Endodermal cell (in vitro differentiated cells): Measurements from ENCODE around the gene NEGR1. TPM values are rescaled to one million over a fixed set of nuclear protein-coding genes. Genes with fewer than 3 reads are reported as not detected.

Experiments
- DNase-seq: peaks from one replicate; pipeline ENCODE4 v3.0.0-alpha.2; 2017
- H3K27ac ChIP-seq: 2 replicates; pipeline ENCODE4 v1.5.1; 2013; ENCODE audit warnings: mild to moderate bottlenecking, low read depth, low read length, moderate library complexity
- H3K27me3 ChIP-seq: 2 replicates; pipeline ENCODE4 v1.6.1; 2013; ENCODE audit warnings: mild to moderate bottlenecking, low read length, moderate library complexity; ENCODE audit not compliant: insufficient read depth, control insufficient read depth, poor library complexity, severe bottlenecking
- H3K36me3 ChIP-seq: 2 replicates; pipeline ENCODE4 v1.7.0; 2013; ENCODE audit warnings: mild to moderate bottlenecking, low read length, moderate library complexity; ENCODE audit not compliant: control insufficient read depth, insufficient read depth
- H3K4me1 ChIP-seq: one replicate; pipeline ENCODE4 v1.7.0; 2013; ENCODE audit warnings: low read length; ENCODE audit not compliant: control insufficient read depth, insufficient read depth
- H3K4me3 ChIP-seq: 2 replicates; pipeline ENCODE4 v1.5.1; 2013; ENCODE audit warnings: mild to moderate bottlenecking, low read length, moderate library complexity
- H3K9ac ChIP-seq: 2 replicates; pipeline ENCODE4 v1.6.1; 2013; ENCODE audit warnings: mild to moderate bottlenecking, low read length, moderate library complexity; ENCODE audit not compliant: poor library complexity, severe bottlenecking; ENCODE audit errors: extremely low read depth
- H3K9me3 ChIP-seq: 2 replicates; pipeline ENCODE4 v1.6.1; 2013; ENCODE audit warnings: mild to moderate bottlenecking, low read length, moderate library complexity; ENCODE audit not compliant: control insufficient read depth
- H3K27ac Mint-ChIP-seq: 2 replicates; pipeline ENCODE4 v1.8.0; 2020; ENCODE audit warnings: mixed read lengths
- H3K27me3 Mint-ChIP-seq: 2 replicates; pipeline ENCODE4 v1.8.0; 2021; ENCODE audit warnings: mild to moderate bottlenecking, mixed read lengths; ENCODE audit not compliant: insufficient read depth
- H3K36me3 Mint-ChIP-seq: 2 replicates; pipeline ENCODE4 v1.8.0; 2020; ENCODE audit warnings: low read depth, mixed read lengths
- H3K4me1 Mint-ChIP-seq: 2 replicates; pipeline ENCODE4 v1.8.0; 2020; ENCODE audit warnings: mixed read lengths
- H3K4me3 Mint-ChIP-seq: 2 replicates; pipeline ENCODE4 v1.8.0; 2020; ENCODE audit warnings: mild to moderate bottlenecking, moderate library complexity, mixed read lengths
- H3K9me3 Mint-ChIP-seq: 2 replicates; pipeline ENCODE4 v1.8.0; 2020; ENCODE audit warnings: mild to moderate bottlenecking, mixed read lengths
- WGBS, 2 experiments: methylation state at CpG; one replicate each; pipeline versions ENCODE4 v1.1.5 to v1.1.7; 2013; ENCODE audit warnings: missing lambda C conversion rate in 2 of 2, mixed read lengths in 1 of 2; ENCODE audit not compliant: insufficient coverage in 1 of 2, insufficient read length in 1 of 2; 5-methylcytosine and 5-hydroxymethylcytosine counted together
- total RNA-seq, 2 donors: library from RNA; stranded (reverse); fragmentation: NEBNext Ultra II Directional in 1 of 2; extraction: Animal tissue kit (Norgen Biotek cat#: 25700) in 1 of 2; gene quantifications; 2 replicates in 1 of 2; 3 replicates in 1 of 2; pipeline ENCODE4 v1.2.1, GENCODE V29; 2021
- TF ChIP-seq, protein P1 (sequence below): fragments of 200-600 bp; sonication (generic); conservative IDR thresholded peaks from 2 replicates; pipeline ENCODE4 v1.5.0; 2021; ENCODE audit warnings: antibody characterized with exemption, mild to moderate bottlenecking

The NEGR1 gene
- total RNA-seq, 2 donors from 2014 or later, result 1.5 to 2.1 TPM

DNA sequence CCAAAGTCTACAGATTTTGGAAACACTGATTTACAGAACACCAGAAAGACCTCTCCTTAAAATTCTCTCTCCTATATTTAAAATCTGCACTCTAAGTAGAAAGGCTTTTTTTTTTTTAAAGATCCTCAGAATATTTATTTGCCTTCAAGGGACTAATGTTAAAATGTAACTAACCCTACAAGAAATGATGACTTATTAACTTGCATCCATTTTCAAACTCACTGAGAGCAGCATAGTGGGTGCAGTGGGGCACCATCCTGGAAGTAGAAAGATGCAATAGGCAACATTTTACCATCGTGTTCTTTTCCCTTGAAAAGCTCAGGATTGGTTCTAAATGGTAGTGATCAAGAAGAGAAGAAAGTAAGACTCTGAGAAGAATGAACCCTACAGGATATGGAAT is 498.1 kb downstream of the NEGR1 start:
- TF ChIP-seq, protein P1, sequence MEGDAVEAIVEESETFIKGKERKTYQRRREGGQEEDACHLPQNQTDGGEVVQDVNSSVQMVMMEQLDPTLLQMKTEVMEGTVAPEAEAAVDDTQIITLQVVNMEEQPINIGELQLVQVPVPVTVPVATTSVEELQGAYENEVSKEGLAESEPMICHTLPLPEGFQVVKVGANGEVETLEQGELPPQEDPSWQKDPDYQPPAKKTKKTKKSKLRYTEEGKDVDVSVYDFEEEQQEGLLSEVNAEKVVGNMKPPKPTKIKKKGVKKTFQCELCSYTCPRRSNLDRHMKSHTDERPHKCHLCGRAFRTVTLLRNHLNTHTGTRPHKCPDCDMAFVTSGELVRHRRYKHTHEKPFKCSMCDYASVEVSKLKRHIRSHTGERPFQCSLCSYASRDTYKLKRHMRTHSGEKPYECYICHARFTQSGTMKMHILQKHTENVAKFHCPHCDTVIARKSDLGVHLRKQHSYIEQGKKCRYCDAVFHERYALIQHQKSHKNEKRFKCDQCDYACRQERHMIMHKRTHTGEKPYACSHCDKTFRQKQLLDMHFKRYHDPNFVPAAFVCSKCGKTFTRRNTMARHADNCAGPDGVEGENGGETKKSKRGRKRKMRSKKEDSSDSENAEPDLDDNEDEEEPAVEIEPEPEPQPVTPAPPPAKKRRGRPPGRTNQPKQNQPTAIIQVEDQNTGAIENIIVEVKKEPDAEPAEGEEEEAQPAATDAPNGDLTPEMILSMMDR, result no peak
- H3K4me3 ChIP-seq, result no peak overlapping the region
- H3K27ac ChIP-seq, result no peak overlapping the region
- no peak for DNase-seq
- Mint-ChIP-seq H3K9me3 (no peaks in the 10 kb centered on the region), H3K27me3 (no peaks in the 10 kb centered on the region), H3K36me3 (no peaks in the 10 kb centered on the region), H3K27ac (no peak overlapping the region), H3K4me1 (no peaks in the 10 kb centered on the region), H3K4me3 (no peak overlapping the region)
- H3K9ac ChIP-seq, result no peak overlapping the region
- no peaks in the 10 kb centered on the region for H3K27me3 ChIP-seq
- H3K4me1 ChIP-seq, result no peaks in the 10 kb centered on the region
- H3K36me3 ChIP-seq, result no peaks in the 10 kb centered on the region
- 94% methylated on average over 1 of the region's 1 CpG; no CpG with 5 or more reads in 1 of the 2 experiments for WGBS, 2 experiments
- H3K9me3 ChIP-seq, result no peaks in the 10 kb centered on the region

DNA sequence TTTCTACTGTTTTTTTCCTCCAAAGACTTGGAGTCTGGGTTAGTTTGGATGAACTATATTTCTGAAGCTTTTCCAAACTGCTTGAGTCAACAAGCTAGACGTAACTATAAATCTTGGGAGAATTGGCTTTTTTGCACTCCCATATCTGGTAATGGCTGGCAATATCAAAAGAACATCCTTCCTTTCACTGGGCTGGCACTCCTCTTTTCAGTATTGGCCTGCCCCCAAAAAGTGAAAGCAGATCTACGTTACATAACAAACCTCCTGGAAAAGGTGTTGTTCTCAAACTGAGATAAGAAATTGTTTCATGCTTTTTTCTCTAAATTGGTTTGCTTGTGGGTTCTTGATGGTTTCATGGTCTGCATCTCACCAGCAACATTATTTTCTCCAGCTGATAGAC is 499.3 kb downstream of the NEGR1 start:
- Histone ChIP-seq H3K9ac (no peak overlapping the region), H3K4me1 (no peaks in the 10 kb centered on the region), H3K27ac (no peak overlapping the region), H3K4me3 (no peak overlapping the region), H3K9me3 (no peaks in the 10 kb centered on the region), H3K36me3 (no peaks in the 10 kb centered on the region), H3K27me3 (no peaks in the 10 kb centered on the region)
- DNase-seq, result no peak
- TF ChIP-seq, protein P1, result no peak
- Mint-ChIP-seq H3K27ac (no peak overlapping the region), H3K4me1 (no peaks in the 10 kb centered on the region), H3K36me3 (no peaks in the 10 kb centered on the region), H3K4me3 (no peak overlapping the region), H3K9me3 (no peaks in the 10 kb centered on the region), H3K27me3 (no peaks in the 10 kb centered on the region)
- 87 to 100% methylated on average over 1 to 2 of the region's 2 CpGs for WGBS, 2 experiments

DNA sequence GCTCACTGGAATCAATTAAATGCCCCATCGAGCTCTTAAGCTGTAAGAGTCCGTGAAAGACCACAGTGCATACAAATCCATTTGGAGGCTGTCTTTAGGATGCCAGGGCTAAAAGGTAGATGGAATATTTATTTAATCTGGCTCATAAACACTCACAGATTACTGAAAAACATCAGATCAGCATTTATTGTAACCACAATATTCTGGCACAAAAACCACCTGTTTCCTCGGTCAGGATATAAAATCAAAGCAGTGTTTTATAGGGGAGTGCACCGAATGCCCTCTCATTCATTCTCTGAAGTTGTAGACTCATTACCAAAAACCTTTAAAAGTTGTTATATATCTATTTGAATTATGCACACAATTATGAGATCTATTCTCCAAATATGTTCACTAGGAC is 500.9 kb downstream of the NEGR1 start:
- no peaks in the 10 kb centered on the region for H3K36me3 ChIP-seq
- TF ChIP-seq, protein P1, result no peak
- Mint-ChIP-seq H3K27me3 (no peaks in the 10 kb centered on the region), H3K9me3 (no peaks in the 10 kb centered on the region), H3K36me3 (no peaks in the 10 kb centered on the region), H3K27ac (no peak overlapping the region), H3K4me3 (no peak overlapping the region), H3K4me1 (no peaks in the 10 kb centered on the region)
- H3K4me3 ChIP-seq, result no peak overlapping the region
- H3K4me1 ChIP-seq, result no peaks in the 10 kb centered on the region
- no peak overlapping the region for H3K9ac ChIP-seq
- H3K9me3 ChIP-seq, result no peaks in the 10 kb centered on the region
- H3K27ac ChIP-seq, result no peak overlapping the region
- H3K27me3 ChIP-seq, result no peaks in the 10 kb centered on the region
- WGBS, 2 experiments, result 99% methylated on average over 4 of the region's 4 CpGs; no CpG with 5 or more reads in 1 of the 2 experiments
- no peak for DNase-seq
